ENCODE results near the gene GNB1. TPM values are rescaled to one million over a fixed set of nuclear protein-coding genes. Genes with fewer than 3 reads are reported as not detected.
"Not testable (repeated sequence)": the region's sequence is repeated elsewhere in the genome, so short reads cannot be mapped to it uniquely, and the experiment has no call there.

Gene GNB1
- total RNA-seq, 1 donor from 2014 or later: 383 TPM

- intact Hi-C loops (cut with micrococcal nuclease): no loop called here
Observed at GRCh38 chr1:1752190-1752589, 138.7 kb downstream of the GNB1 start.

- intact Hi-C loops (cut with micrococcal nuclease): loop anchor here (10.0 kb wide), 1 partner anchor 55 kb away; the partner anchor contains the start of gene SLC35E2B
Observed at GRCh38 chr1:1749941-1750340, 140.9 kb downstream of the GNB1 start.

- intact Hi-C loops (cut with micrococcal nuclease): loop anchor here (10.0 kb wide), 1 partner anchor 54 kb away; the partner anchor contains the start of gene SLC35E2B
Observed at GRCh38 chr1:1748686-1749321, 142.1 kb downstream of the GNB1 start.

- intact Hi-C loops (cut with micrococcal nuclease): loop anchor here (10.0 kb wide), 1 partner anchor 52 kb away; the partner anchor contains the start of gene SLC35E2B
Observed at GRCh38 chr1:1746566-1746909, 144.3 kb downstream of the GNB1 start.

- intact Hi-C loops (cut with micrococcal nuclease): loop anchor here (10.0 kb wide), 1 partner anchor 51 kb away; the partner anchor contains the start of gene SLC35E2B
Observed at GRCh38 chr1:1745651-1746565, 145.0 kb downstream of the GNB1 start.

GRCh38 chr1:1742529-1742928, 148.4 kb downstream of the GNB1 start:
- intact Hi-C loops (cut with micrococcal nuclease): loop anchor here (10.0 kb wide), 1 partner anchor 48 kb away; the partner anchor contains the start of gene SLC35E2B

GRCh38 chr1:1741013-1741412, 149.9 kb downstream of the GNB1 start:
- intact Hi-C loops (cut with micrococcal nuclease): loop anchor here (10.0 kb wide), 1 partner anchor 46 kb away; the partner anchor contains the start of gene SLC35E2B

GRCh38 chr1:1738799-1739337, 152.0 kb downstream of the GNB1 start:
- intact Hi-C loops (cut with micrococcal nuclease): not testable (repeated sequence)

- intact Hi-C loops (cut with micrococcal nuclease): not testable (repeated sequence)
Observed at GRCh38 chr1:1737675-1738590, 153.0 kb downstream of the GNB1 start.

Other genes starting within 250 kb of the GNB1 start
- 34.9 and 35.6 TPM in 2 replicates for gene CDK11B, start 232.1 kb downstream of the GNB1 start, total RNA-seq
- 53.6 and 54.4 TPM in 2 replicates for gene SLC35E2B, start 198.3 kb downstream of the GNB1 start, total RNA-seq
- gene CDK11A, start 166.7 kb downstream of the GNB1 start, total RNA-seq: 85.3 and 88.8 TPM in 2 replicates
- 83.1 and 84.6 TPM in 2 replicates for gene NADK, start 112.6 kb downstream of the GNB1 start, total RNA-seq
- 0.11 and 0.48 TPM in 2 replicates for gene CALML6, start 24.2 kb upstream of the GNB1 start, total RNA-seq
- 0.23 TPM in 1 of 2 replicates, not detected in the other for gene TMEM52, start 28.2 kb upstream of the GNB1 start, total RNA-seq
- gene CFAP74, start 112.7 kb upstream of the GNB1 start, total RNA-seq: not detected in 2 replicates
- 0.18 TPM in 1 of 2 replicates, not detected in the other for gene GABRD, start 128.3 kb upstream of the GNB1 start, total RNA-seq
- 3.5 and 3.9 TPM in 2 replicates for gene PRKCZ, start 159.3 kb upstream of the GNB1 start, total RNA-seq